GM10248 (cell line): ENCODE results near the gene DCBLD1.

Source experiments
- CTCF ChIA-PET: fragments of 300-600 bp; sonication (Branson Sonifier 250); formaldehyde crosslinking; extraction: SDS; loops from one replicate; lab custom pipeline; 2021; ENCODE audit warnings: antibody characterized with exemption; lab: Yijun Ruan, JAX
- POLR2A ChIA-PET: fragments of 350-650 bp; sonication (Branson Sonifier 250); formaldehyde crosslinking; extraction: SDS; loops from one replicate; lab custom pipeline; 2020; ENCODE audit warnings: antibody characterized with exemption; lab: Yijun Ruan, JAX
- DNase-seq: peaks from one replicate; pipeline ENCODE4 v3.0.0; 2012; ENCODE audit errors: extremely low spot score
- TF ChIP-seq, protein P1 (sequence below): IDR thresholded peaks from 2 replicates; pipeline ENCODE4 v1.5.1; 2012; ENCODE audit warnings: mild to moderate bottlenecking, low read depth; ENCODE audit errors: extremely low read depth, missing control alignments, control extremely low read depth

The DCBLD1 gene

DNA sequence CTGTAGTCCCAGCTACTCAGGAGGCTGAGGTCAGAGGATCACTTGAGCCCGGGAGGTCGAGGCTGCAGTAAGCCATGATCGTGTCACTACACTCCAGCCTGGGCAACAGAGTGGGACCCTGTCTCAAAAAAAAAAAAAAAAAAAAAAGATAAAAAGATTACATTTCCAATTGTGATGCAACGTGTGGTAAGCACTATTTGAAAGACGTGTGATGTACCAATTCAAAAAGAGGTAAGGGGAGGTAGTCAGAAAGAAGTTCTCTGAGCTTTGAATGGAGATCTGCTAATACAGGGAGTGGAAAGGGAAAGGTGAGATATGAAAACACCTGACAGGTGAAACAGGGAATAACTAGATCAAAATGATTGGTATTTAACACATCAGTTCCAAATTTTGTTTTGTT lies 108.0 kb downstream of the DCBLD1 start:
- TF ChIP-seq, protein P1, sequence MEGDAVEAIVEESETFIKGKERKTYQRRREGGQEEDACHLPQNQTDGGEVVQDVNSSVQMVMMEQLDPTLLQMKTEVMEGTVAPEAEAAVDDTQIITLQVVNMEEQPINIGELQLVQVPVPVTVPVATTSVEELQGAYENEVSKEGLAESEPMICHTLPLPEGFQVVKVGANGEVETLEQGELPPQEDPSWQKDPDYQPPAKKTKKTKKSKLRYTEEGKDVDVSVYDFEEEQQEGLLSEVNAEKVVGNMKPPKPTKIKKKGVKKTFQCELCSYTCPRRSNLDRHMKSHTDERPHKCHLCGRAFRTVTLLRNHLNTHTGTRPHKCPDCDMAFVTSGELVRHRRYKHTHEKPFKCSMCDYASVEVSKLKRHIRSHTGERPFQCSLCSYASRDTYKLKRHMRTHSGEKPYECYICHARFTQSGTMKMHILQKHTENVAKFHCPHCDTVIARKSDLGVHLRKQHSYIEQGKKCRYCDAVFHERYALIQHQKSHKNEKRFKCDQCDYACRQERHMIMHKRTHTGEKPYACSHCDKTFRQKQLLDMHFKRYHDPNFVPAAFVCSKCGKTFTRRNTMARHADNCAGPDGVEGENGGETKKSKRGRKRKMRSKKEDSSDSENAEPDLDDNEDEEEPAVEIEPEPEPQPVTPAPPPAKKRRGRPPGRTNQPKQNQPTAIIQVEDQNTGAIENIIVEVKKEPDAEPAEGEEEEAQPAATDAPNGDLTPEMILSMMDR: no peak
- ChIA-PET CTCF (interaction anchor here (1.5 kb wide), 1 partner anchor 14 kb away, joined by 10 read pairs; no protein-coding TSS in a partner anchor), POLR2A (interaction anchor here (0.7 kb wide), 1 partner anchor 1177 kb away, joined by 3 read pairs; no protein-coding TSS in a partner anchor)
- DNase-seq: no peak

DNA sequence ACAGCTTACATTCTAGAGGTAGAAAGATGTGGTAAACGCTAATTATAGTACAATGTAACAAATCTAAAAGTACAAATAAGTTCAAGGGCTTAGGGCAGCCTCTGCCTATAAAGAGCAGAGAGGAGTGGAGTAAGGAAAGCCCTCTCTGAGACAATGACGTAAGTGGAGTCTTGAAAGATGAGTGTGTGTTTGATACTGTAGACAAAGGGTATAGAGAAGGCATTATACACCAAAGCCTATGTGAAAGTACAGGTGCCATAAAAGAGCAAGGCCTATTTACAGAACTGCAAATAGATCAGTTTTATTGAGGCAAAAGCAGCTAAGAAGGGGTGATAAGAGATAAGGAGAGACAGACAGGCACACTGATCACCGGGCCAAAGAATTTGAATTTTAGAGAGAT lies 108.9 kb downstream of the DCBLD1 start:
- POLR2A ChIA-PET: no interaction called here
- DNase-seq: no peak

DNA sequence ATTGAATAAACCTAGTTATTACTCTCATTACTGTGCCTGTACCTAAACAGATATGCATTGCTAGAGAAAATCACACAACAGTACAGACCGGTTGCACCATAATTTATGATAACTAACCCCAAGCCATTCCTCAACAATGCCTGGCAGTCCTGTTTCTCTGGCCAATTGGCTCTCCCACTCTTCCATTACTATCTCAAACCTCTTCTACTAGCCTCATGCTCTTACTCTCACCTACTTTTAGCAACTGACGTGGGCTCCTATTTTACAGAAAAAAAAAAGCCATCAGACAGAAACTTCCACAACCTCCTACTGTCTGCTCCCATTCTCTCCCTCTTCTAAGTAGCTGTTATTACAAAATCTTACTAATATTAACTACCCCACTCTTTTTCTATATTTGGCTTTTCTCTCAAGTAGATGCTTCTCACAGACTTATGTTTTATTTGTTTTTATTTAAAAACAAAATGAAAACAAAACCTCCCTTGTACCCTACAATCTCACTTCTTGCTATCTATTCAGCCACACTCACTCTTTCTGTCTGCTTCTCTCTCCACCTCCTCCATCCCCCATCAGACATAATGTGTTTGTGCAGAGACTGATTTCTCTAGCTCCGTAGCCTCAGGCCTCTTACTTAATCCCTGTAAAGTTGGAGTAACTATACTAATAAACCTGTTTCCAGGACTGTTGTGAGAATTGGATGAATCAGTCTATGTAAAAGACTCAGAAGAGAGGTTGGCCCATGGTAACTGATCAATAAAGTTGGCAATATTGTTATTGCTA lies 110.7 kb downstream of the DCBLD1 start:
- ChIA-PET POLR2A (no interaction called here), CTCF (interaction anchor here (0.9 to 2.6 kb wide), 5 partner anchors 8 to 143 kb away, joined by 3 to 9 read pairs (median 6); partner anchors contain the start of gene GOPC)
- TF ChIP-seq, protein P1: no peak
- DNase-seq: no peak

More for the DNA sequence above, 108.9 kb downstream of the DCBLD1 start:
- CTCF ChIA-PET: interaction anchor here (1.5 kb wide), 1 partner anchor 13 kb away, joined by 10 read pairs; no protein-coding TSS in a partner anchor
- TF ChIP-seq, protein P1: no peak

DNA sequence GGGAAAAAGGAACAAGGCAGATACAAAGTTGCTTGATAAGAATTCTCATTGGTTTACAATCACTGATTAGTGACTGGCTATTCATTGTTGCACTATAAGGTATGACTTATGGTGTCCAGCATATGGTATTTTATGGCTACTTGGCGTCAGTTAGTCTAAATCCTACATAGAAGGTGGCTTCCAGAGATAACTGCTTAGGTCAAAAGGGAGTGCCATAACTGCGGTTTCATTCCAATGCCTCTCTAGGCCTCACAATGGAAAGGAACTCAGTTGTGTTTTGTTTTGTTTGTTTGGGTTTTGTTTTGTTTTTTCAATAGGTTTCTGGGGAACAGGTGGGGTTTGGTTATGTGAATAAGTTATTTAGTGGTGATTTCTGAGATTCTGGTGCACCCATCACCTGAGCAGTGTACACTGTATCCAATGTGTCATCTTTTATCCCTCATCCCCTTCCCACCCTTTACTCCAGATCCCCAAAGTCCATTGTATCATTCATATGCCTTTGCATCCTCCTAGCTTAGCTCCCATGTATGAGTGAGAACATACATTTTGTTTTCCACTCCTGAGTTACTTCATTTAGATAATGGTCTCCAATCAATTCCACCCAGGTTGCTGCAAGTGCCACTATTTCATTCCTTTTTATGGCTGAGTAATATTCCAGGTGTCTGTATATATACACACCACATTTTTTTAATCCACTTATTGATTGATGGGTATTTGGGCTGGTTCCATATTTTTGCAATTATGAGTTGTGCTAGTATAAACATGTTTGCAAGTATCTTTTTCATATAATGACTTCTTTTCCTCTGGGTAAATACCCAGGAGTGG lies 112.8 kb downstream of the DCBLD1 start:
- TF ChIP-seq, protein P1: no peak
- POLR2A ChIA-PET: no interaction called here
- CTCF ChIA-PET: interaction anchor here (1.0 to 2.6 kb wide), 4 partner anchors 9 to 145 kb away, joined by 3 to 9 read pairs (median 5); no protein-coding TSS in a partner anchor
- DNase-seq: no peak

DNA sequence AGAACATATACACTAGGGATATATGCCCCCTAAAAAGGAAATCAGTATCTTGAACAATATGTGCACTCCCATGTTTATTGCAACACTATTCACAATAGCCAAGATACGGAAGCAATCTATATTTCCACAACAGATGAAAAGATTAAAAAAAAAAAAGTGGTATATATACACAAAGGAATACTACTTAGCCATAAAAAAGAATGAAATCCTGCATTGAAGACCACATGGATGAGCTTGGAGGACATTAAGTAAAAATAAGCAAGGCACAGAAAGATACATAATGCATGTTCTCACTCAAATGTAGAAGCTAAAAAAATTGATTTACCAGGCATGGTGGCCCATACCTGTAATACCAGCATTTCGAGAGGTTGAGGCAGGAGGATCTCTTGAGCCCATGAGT lies 115.3 kb downstream of the DCBLD1 start:
- POLR2A ChIA-PET: no interaction called here

More for the DNA sequence above, 115.3 kb downstream of the DCBLD1 start:
- CTCF ChIA-PET: interaction anchor here (1.0 to 1.5 kb wide), 2 partner anchors 38 to 50 kb away, joined by 3 read pairs; no protein-coding TSS in a partner anchor
- DNase-seq: no peak
- TF ChIP-seq, protein P1: no peak
